Fibroblast of peridontal ligament (primary cell): ENCODE data around the gene SCAMP1.

Experiments used
- DNase-seq: peaks from one replicate; pipeline ENCODE4 v3.0.0-alpha.2; 2010; ENCODE audit errors: extremely low read depth

The SCAMP1 gene

GRCh38 chr5:78513441-78513840, 153.0 kb downstream of the SCAMP1 start:
- DNase-seq: no peak

- peak; percentile 43 for DNase-seq
These were observed 154.3 kb downstream of the SCAMP1 start for GRCh38 chr5:78514427-78515330.

- DNase-seq: no peak
These were observed 155.3 kb downstream of the SCAMP1 start for GRCh38 chr5:78515670-78516069.

DNA sequence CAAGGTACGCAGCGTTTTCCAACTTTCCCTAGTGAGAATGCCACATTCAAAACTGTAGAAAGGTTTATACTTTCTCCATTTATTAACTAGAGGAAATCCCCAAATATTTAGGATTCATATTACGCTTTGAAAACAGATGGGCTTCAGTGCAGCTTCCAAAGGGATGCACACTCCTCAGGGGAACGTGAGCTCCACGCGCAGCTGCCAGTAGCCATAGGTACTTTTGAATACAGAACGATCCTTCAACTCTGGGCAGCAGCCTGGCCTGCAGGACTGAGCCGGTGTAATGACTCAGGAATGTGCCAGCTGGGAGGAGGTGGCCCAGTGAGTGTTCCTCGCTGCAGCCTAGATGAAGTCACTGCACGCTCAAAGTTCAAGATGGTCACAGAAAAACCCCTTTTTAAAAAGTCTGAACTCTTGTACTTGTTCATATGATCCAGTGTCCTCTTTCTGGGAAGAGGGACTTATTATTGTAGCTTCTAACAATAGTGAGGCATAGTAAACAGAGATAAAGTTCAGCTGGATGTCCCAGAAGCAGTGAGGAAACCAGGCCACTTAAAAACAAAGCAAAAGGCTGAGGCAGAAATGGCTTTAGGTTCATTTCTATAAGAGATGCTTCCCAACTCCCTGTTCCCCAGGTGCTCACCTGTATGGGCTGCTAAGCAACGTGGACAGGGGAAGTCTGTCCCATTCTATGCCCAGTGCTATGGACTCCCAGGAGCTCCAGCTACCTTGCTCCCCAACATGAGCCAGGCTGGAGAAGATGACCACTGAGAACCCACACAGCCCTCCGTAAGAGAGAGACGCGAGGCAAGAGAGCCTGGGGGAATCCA, 158.2 kb downstream of the SCAMP1 start:
- peak; percentile 74 for DNase-seq

DNA sequence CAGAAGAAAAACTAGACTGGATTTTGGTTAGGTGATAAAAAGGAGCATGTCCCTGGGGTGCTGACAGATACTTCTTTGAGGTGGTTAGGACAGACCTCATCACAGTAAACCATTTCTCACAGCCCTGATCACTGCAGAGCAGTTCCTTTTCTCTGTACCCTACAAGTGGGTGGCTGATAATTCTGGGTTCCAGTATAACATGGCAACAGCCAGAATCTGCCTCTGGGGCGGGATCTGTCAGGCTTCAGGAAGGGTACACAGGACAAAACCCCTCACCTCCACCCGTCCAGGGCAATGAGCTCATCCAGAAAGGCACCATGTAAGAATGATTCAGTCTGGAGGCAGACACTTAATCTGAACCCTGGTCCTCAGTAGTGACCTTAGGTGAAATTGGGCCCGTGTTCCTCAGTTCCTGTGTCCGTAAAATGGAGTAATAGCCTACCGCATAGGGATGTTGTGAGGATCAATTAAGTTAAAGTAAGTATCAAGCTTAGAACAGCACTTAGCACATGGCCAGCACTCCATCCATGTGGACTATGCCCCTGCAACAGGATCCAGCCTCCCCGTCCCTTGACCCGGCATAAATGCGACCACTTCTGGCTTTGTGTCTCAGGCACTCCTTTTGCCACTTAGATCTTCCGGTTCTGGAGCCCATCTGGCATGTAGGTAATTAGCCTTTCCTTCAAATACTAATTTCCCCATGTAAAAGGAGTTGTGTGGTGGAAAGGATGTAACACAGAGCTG, 159.0 kb downstream of the SCAMP1 start:
- DNase-seq: no peak

DNA sequence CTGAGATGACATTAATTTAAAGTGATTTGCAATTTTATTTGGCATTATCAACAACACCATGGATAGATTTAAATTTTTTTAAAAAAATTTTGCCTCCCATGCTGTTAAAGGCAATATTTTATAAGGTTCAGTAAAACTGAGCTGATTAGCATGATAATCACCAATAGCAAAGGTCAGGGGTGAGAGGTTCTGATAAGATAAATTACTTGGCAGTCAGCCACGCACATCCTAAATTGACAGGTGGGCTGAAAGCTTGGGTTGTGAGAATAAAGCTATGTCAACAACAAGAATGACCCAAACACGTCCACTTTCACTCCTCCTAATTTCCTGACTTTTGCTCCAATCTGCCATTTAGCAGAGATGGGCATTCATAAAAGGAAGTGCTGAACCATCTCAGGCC, 161.0 kb downstream of the SCAMP1 start:
- no peak for DNase-seq

- DNase-seq: no peak
These were observed 162.3 kb downstream of the SCAMP1 start for GRCh38 chr5:78522476-78523260.

DNA sequence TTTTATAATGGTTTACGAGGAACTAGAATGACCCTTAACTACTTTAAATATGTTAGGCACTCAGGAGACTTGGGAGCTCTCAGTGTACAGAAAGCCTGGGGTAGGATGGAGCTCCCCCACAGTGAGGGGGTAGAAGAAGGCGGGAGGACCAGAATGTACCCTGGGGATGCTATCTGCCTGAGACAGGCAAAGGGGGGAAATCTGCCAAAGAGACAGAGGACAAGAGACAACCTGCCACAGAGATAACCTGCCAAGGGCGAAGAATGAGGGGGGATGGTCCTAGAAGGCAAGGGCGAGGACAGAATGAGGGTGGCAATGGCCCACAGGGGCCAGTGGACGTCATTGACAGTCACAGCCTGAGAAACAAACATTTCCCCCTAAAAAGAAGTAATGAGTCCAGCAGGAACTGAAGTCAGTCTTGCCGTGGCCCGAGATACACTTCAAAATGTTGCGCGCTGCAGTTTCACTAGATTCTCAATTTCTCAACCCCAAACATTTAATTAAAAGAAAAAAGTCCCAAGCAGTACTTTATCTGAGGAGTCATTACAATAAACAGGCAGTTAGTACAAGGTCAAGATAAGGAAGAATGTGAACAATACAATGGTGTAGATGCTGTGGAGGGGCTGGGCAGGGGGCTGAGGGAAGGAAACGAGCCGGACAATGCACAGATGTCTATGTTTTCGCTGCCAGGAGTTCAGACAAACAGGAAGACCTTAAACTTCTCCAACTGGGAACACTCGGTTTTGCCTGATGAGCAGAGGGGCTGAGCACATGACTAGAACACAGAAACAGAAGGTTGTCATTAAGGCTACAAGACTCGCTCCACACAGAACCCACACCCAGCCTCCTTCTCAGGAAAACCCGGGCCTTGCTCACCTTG, 163.1 kb downstream of the SCAMP1 start:
- no peak for DNase-seq

GRCh38 chr5:78526049-78526525, 165.7 kb downstream of the SCAMP1 start:
- DNase-seq: peak; percentile 63

DNA sequence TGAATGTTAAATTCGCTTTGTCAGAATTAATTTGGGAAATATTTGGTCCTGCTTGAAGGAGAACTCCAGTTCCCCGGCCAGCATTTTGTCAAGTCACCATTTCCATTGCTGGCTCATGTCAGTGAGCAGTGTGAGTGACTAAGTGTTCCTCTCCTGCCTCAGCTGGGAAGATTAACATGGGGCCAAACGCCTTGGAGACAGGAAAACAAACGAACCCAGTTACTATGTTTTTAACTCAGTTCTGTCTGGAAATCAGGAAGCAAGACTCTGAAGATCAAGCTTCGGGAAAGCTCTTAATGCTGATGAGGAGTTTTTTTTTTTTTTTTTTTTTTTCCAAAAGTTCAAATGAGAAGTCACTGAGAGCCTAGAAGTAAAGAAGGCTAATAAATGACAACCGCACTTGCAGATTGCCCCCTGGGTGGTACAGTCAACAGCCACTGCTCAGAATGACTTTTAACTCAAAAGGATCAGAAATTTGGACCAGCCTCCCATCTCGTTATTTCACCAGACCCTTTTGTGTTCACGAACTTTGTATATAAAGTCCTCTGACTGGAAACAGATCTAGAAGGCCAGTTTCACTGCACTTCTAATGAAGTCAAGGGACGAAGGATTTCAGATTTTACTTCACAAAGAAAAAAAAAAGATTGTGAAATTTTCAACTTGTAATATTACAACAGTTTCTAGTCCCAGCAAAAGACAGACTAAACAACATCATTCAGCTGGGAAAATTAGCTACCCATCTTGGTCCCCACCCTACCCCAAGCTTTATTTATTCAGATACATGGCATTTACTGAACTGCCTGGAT, 166.8 kb downstream of the SCAMP1 start:
- peak; percentile 92 for DNase-seq

DNA sequence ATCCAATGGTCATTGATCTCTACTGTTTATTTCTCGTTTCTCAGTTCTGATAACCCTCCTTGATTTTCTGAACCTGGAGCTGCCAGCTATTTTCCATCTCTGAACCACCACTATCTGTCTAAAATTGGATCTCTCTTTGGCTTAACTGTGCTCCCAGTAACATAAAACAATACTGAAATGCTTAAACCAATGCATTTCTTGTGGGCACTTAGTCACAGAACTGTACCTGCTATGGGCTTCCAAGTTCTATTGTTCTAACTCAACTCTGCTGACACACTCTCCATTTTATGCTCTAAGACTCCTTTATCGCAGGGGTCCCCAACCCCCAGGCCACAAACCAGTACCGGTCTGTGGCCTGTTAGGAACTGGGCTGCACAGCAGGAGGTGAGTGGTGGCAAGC, 167.5 kb downstream of the SCAMP1 start:
- no peak for DNase-seq
